Measurements from ENCODE around the gene C11orf54.

DNA sequence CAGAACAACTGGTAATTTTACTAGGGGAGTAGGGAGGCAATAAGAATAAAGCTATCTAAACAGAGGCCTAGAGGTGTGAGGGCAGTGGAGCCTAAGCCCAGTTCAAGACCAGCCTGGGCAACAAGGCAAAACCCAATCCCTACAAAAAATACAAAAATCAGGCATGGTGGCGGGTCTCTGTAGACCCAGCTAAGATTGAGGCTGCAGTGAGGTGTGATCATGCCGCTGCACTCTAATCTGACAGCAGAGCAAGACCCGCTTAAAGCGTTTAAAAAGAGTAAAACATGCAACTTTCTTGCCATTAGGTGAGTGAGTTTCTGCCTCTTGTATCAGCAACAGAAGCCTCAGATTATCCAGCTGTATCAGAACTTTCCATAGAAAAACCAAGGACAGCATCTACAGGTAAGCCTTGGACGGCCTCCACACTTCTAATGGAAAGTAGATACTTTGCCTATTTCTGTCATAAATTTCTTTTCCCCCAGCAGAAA, 12.3 kb upstream of the C11orf54 start:
- TF ChIP-seq POLR2A (IDR thresholded peaks at IDR 0.05; ENCODE audit: low read depth, low read length) (peak; percentile 83), TAF1 (IDR thresholded peaks at IDR 0.05; ENCODE audit: borderline replicate concordance, low read depth, low read length) (no peak)

Measured in GM12892 (cell line).